AG04449 (cell line): ENCODE results near the gene UBL4B.

ENCODE experiments used
- CTCF ChIA-PET: fragments of 350-600 bp; formaldehyde crosslinking; extraction: SDS; loops from one replicate; lab custom pipeline; 2021; ENCODE audit warnings: antibody characterized with exemption; lab: Yijun Ruan, JAX
- POLR2A ChIA-PET: fragments of 400-600, 350-600 bp; formaldehyde crosslinking; extraction: SDS; loops from one replicate; lab custom pipeline; 2020; ENCODE audit warnings: antibody characterized with exemption, inconsistent platforms; lab: Yijun Ruan, JAX
- DNase-seq: peaks from one replicate; pipeline ENCODE4 v3.0.0-alpha.2; 2010; ENCODE audit warnings: low read depth, low spot score
- H3K4me3 ChIP-seq: 2 replicates; pipeline ENCODE4 v1.5.1; 2011; ENCODE audit warnings: low read depth, mild to moderate bottlenecking, control low read depth, low read length
- TF ChIP-seq, protein P1 (sequence below): IDR thresholded peaks from one replicate; pipeline ENCODE4 v1.5.1; 2011; ENCODE audit warnings: mild to moderate bottlenecking, moderate library complexity, low read length, control low read depth, inconsistent platforms; ENCODE audit not compliant: insufficient read depth; ENCODE audit errors: missing control alignments

UBL4B gene

DNA sequence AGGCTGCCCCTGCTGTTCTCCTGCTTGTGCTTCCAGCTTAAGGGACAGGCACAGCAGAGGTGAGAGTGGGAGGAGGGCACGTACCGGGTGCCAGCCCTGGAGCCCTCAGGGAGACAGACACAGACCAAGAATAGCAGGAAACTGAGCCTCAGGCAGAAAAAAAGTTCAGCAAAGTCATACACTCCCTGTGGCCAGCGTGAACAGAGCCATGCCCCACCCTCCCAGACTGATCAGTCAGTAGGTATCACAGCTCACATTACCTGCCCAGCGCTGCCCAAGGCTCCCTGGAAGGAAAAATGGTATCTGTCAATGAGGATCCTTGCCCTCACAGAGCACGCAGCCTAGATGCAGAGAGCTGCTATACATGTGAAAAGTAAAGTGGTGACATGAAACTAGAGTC is 1.3 kb downstream of the UBL4B start:
- no peak for DNase-seq
- H3K4me3 ChIP-seq: no peak overlapping the region
- CTCF ChIA-PET: interaction anchor here (1.2 to 38.2 kb wide), 7 partner anchors 11 to 382 kb away, joined by 4 to 935 read pairs (median 14); no protein-coding TSS in a partner anchor
- TF ChIP-seq, protein P1, sequence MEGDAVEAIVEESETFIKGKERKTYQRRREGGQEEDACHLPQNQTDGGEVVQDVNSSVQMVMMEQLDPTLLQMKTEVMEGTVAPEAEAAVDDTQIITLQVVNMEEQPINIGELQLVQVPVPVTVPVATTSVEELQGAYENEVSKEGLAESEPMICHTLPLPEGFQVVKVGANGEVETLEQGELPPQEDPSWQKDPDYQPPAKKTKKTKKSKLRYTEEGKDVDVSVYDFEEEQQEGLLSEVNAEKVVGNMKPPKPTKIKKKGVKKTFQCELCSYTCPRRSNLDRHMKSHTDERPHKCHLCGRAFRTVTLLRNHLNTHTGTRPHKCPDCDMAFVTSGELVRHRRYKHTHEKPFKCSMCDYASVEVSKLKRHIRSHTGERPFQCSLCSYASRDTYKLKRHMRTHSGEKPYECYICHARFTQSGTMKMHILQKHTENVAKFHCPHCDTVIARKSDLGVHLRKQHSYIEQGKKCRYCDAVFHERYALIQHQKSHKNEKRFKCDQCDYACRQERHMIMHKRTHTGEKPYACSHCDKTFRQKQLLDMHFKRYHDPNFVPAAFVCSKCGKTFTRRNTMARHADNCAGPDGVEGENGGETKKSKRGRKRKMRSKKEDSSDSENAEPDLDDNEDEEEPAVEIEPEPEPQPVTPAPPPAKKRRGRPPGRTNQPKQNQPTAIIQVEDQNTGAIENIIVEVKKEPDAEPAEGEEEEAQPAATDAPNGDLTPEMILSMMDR: no peak
- POLR2A ChIA-PET: no interaction called here

DNA sequence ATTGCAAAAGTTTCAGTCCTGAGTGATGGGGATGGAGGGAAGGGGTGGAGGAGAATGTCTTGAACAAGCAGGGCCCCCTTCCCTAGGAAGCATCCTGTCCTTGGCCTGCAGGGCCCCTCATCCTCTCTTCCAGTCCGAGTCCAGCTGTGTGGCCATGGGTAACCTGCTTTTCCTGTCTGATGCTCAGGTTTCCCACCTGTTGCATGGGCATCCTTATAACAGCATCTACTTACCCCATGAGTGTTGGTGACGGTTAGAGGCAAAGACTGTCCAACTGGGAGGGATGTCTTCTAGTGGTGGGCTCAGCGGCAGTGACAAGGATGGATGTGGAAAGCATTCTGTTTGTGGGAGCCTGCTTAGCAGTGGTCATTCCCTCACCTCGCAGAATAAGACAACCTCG is 1.9 kb downstream of the UBL4B start:
- CTCF ChIA-PET: interaction anchor here (1.2 to 38.2 kb wide), 8 partner anchors 12 to 382 kb away, joined by 3 to 935 read pairs (median 10); no protein-coding TSS in a partner anchor
- H3K4me3 ChIP-seq: no peak overlapping the region
- TF ChIP-seq, protein P1: no peak
- no peak for DNase-seq
- POLR2A ChIA-PET: no interaction called here

DNA sequence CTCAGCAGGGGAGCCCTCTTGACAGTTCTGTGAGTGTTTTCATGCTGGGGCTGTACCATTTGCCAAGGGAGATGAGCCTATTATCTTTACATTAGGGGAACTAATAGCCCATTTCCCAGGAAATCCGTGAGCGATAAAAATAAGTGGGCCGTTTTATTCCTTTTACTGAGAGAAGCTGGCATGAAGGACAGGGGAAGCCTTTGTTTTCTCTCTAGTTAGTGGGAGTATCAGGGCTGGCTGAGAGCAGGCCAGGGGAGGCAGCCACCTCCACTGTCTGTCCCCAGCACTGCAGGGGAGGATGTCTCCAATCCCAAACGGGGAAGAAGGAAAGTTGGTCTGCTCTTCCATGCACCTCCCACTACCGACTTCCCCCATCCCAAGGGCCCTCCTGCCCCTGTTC is 2.5 kb downstream of the UBL4B start:
- no peak for DNase-seq
- TF ChIP-seq, protein P1: no peak
- CTCF ChIA-PET: interaction anchor here (1.3 to 38.2 kb wide), 6 partner anchors 12 to 381 kb away, joined by 3 to 935 read pairs (median 61); no protein-coding TSS in a partner anchor
- POLR2A ChIA-PET: no interaction called here
- no peak overlapping the region for H3K4me3 ChIP-seq

DNA sequence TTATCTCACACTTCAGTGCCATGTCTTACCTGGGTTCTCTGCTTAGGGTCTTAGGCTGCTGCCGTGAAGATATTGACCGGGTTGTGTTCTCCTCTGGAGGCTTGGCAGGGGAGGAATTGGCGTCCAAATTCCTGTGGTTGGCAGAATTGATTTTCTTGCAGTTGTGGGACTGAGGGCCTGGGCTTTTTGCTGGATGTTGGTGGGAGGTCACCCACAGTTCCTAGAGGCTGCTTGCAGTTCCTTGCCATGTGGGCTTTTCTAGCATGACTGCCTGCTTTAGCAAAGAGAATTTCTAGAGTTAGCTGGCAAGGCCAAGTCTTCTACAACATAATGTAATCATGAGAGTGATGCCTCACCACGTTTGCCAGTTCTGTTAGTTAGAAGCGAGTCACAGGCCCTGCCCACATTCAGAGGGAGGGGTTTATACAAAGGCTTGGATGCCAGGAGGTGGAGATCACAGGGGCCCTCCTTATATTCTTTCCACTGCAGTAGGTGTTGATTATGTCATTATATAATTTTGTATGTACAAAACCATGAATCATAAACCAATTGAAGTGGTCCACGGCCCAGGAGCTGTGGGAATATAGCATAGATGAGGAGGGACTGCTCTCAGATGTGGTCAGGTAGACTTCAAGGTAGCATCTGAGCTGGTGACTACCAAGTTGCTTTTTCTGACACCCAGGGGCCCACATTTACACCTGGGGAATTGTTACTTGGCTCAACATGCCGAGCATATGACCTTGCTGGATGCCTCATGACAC is 6.6 kb downstream of the UBL4B start:
- CTCF ChIA-PET: interaction anchor here (1.0 to 38.2 kb wide), 8 partner anchors 16 to 94 kb away, joined by 3 to 935 read pairs (median 18); no protein-coding TSS in a partner anchor
- POLR2A ChIA-PET: no interaction called here
- TF ChIP-seq, protein P1: no peak
- no peak for DNase-seq
- H3K4me3 ChIP-seq: no peak overlapping the region

DNA sequence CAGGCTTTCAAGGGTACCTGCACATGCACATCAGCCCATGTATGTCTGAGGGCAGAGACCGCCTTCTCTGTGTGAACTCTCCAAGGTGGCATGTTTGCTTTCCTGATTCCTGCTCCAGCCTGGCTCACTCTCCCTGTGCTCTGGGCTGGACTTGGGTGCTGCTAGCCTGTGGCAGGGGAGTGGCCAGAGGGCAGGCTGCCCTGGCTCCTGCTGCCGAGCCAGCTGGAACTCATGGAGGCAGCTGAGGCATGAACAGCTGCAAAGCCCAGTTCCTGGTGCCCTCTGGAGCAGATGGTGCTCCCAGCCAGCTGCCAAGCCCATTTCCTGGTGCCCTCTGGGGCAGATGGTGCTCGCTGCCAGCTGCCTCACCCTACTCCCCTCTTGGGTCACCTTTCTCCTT is 7.6 kb downstream of the UBL4B start:
- POLR2A ChIA-PET: no interaction called here
- TF ChIP-seq, protein P1: no peak
- CTCF ChIA-PET: interaction anchor here (1.0 to 8.0 kb wide), 3 partner anchors 17 to 90 kb away, joined by 4 to 156 read pairs (median 5); no protein-coding TSS in a partner anchor
- no peak for DNase-seq
- no peak overlapping the region for H3K4me3 ChIP-seq

DNA sequence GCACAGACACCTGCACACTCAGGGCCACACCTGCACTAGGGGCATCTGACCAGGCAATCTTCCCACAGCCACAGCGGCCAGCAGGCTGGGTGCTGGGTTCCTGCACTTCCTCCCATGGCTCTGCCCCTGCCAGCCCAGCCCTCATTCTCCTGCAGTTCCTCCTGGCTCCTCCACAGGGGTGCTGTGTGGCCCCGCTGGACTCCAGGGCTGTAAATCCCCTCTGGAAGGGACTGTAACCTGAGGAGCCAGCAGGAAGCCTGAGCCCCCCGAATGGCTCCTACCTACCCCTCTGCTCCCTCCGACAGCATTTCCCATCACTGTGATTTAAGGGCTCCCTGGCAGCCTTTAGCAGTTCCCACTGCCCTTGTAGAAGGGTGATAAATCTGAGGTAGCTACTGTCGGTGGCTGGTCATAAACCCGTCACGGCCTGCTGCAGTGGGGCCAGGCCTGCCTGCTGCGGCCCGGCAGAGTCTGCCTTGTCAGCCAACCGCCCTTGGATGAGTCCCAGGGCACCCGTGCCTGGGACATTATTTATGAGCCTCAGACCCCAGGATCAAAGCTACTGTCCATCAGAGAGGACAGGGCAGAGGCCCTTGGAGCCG is 8.8 kb downstream of the UBL4B start:
- TF ChIP-seq, protein P1: no peak
- no peak for DNase-seq
- ChIA-PET CTCF (interaction anchor here (1.6 kb wide), 1 partner anchor 67 kb away, joined by 4 read pairs; no protein-coding TSS in a partner anchor), POLR2A (no interaction called here)
- no peak overlapping the region for H3K4me3 ChIP-seq
